HG03108 (cell line): Measurements from ENCODE around the gene CYTH1.
A peak's percentile ranks its signal among the peaks of the same experiment; 100 is the strongest.
"Not testable (repeated sequence)": the region's sequence is repeated elsewhere in the genome, so short reads cannot be mapped to it uniquely, and the experiment has no call there.

Experiments
- ATAC-seq: cut with Tn5 transposase; IDR thresholded peaks from one replicate; pipeline ENCODE4 v1.9.1; 2021; ENCODE audit warnings: moderate library complexity; ENCODE audit not compliant: unreplicated experiment

Gene CYTH1

GRCh38 chr17:78765821-78766220, 16.3 kb downstream of the CYTH1 start:
- no peak for ATAC-seq

- ATAC-seq: no peak
These were observed 17.2 kb downstream of the CYTH1 start for GRCh38 chr17:78764871-78765270.

- no peak for ATAC-seq
These were observed 18.5 kb downstream of the CYTH1 start for GRCh38 chr17:78763561-78763960.

GRCh38 chr17:78761789-78762406, 20.2 kb downstream of the CYTH1 start:
- ATAC-seq: no peak

- no peak for ATAC-seq
These were observed 22.1 kb downstream of the CYTH1 start for GRCh38 chr17:78759969-78760352.

- peak; percentile 69 for ATAC-seq
These were observed 22.7 kb downstream of the CYTH1 start for GRCh38 chr17:78759203-78759968.

- no peak for ATAC-seq
These were observed 28.5 kb downstream of the CYTH1 start for GRCh38 chr17:78753316-78754250.

- ATAC-seq: no peak
These were observed 30.5 kb downstream of the CYTH1 start for GRCh38 chr17:78751447-78752161.

- not testable (repeated sequence) for ATAC-seq
These were observed 31.1 kb downstream of the CYTH1 start for GRCh38 chr17:78751000-78751399.

- peak; percentile 60 for ATAC-seq
These were observed 33.2 kb downstream of the CYTH1 start for GRCh38 chr17:78748730-78749317.

GRCh38 chr17:78748048-78748729, 33.9 kb downstream of the CYTH1 start:
- ATAC-seq: peak; percentile 45

- ATAC-seq: no peak
These were observed 34.6 kb downstream of the CYTH1 start for GRCh38 chr17:78747488-78747887.

- ATAC-seq: no peak
These were observed 35.2 kb downstream of the CYTH1 start for GRCh38 chr17:78746949-78747269.

- no peak for ATAC-seq
These were observed 35.7 kb downstream of the CYTH1 start for GRCh38 chr17:78746263-78746948.

GRCh38 chr17:78745407-78746088, 36.5 kb downstream of the CYTH1 start:
- no peak for ATAC-seq

- ATAC-seq: no peak
These were observed 39.2 kb downstream of the CYTH1 start for GRCh38 chr17:78742901-78743300.

- no peak for ATAC-seq
These were observed 40.3 kb downstream of the CYTH1 start for GRCh38 chr17:78741644-78742284.

- ATAC-seq: no peak
These were observed 42.6 kb downstream of the CYTH1 start for GRCh38 chr17:78739331-78739931.
